NB4 (cell line): Measurements from ENCODE around the gene CDHR2.
"Not testable (repeated sequence)": the region's sequence is repeated elsewhere in the genome, so short reads cannot be mapped to it uniquely, and the experiment has no call there.

Experiments
- DNase-seq: peaks from one replicate; pipeline ENCODE4 v3.0.0; 2010; ENCODE audit warnings: low read depth
- H3K4me3 ChIP-seq: one replicate; pipeline ENCODE4 v1.5.1; 2011; ENCODE audit warnings: mild to moderate bottlenecking, low read depth, low read length, moderate library complexity
- MYC ChIP-seq: IDR thresholded peaks from 2 replicates; pipeline ENCODE4 v1.6.1; 2011; ENCODE audit warnings: low read depth, low read length
- POLR2A ChIP-seq: IDR thresholded peaks from 2 replicates; pipeline ENCODE4 v1.6.1; 2011; ENCODE audit warnings: mild to moderate bottlenecking; ENCODE audit not compliant: insufficient read length; ENCODE audit errors: extremely low read depth
- TF ChIP-seq, protein P1 (sequence below): IDR thresholded peaks from one replicate; pipeline ENCODE4 v1.5.1; 2012; ENCODE audit warnings: low read depth, low read length
- TF ChIP-seq, protein P2 (sequence below): IDR thresholded peaks from 2 replicates; pipeline ENCODE4 v1.6.1; 2011; ENCODE audit warnings: low read depth, low read length

The CDHR2 gene

GRCh38 chr5:176589039-176589769, 40.1 kb downstream of the CDHR2 start:
- TF ChIP-seq MYC = no peak
- no peak for TF ChIP-seq POLR2A
- TF ChIP-seq, protein P1, sequence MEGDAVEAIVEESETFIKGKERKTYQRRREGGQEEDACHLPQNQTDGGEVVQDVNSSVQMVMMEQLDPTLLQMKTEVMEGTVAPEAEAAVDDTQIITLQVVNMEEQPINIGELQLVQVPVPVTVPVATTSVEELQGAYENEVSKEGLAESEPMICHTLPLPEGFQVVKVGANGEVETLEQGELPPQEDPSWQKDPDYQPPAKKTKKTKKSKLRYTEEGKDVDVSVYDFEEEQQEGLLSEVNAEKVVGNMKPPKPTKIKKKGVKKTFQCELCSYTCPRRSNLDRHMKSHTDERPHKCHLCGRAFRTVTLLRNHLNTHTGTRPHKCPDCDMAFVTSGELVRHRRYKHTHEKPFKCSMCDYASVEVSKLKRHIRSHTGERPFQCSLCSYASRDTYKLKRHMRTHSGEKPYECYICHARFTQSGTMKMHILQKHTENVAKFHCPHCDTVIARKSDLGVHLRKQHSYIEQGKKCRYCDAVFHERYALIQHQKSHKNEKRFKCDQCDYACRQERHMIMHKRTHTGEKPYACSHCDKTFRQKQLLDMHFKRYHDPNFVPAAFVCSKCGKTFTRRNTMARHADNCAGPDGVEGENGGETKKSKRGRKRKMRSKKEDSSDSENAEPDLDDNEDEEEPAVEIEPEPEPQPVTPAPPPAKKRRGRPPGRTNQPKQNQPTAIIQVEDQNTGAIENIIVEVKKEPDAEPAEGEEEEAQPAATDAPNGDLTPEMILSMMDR = no peak
- H3K4me3 ChIP-seq = no peak overlapping the region
- DNase-seq = no peak

DNA sequence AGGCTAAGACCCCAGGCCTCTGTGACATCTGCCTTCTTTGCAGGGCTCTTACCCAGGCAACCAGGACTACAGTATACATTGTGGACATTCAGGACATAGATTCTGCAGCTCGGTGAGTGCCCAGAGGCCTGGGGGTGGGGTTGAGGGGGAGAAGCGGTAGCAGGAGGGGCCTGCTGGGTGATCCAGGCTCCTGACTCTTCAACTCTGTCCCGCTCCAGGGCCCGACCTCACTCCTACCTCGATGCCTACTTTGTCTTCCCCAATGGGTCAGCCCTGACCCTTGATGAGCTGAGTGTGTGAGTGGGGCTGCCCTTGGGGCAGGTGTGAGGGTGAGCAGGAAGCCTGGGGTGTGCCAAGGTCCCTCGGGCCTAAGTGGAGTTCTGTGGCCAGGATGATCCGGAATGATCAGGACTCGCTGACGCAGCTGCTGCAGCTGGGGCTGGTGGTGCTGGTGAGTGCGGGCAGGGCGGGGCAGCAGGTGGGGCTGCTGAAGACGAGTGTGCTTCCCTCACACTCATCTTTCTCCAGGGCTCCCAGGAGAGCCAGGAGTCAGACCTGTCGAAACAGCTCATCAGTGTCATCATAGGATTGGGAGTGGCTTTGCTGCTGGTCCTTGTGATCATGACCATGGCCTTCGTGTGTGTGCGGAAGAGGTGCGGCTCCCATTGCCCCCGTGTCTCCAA, 41.0 kb downstream of the CDHR2 start:
- no peak for DNase-seq
- TF ChIP-seq POLR2A = no peak
- no peak for TF ChIP-seq MYC
- TF ChIP-seq, protein P2, sequence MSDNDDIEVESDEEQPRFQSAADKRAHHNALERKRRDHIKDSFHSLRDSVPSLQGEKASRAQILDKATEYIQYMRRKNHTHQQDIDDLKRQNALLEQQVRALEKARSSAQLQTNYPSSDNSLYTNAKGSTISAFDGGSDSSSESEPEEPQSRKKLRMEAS = no peak
- TF ChIP-seq, protein P1 = no peak
- H3K4me3 ChIP-seq = no peak overlapping the region

- H3K4me3 ChIP-seq, DNase-seq: not testable (repeated sequence)
Observed at GRCh38 chr5:176591667-176592066, 42.5 kb downstream of the CDHR2 start.

DNA sequence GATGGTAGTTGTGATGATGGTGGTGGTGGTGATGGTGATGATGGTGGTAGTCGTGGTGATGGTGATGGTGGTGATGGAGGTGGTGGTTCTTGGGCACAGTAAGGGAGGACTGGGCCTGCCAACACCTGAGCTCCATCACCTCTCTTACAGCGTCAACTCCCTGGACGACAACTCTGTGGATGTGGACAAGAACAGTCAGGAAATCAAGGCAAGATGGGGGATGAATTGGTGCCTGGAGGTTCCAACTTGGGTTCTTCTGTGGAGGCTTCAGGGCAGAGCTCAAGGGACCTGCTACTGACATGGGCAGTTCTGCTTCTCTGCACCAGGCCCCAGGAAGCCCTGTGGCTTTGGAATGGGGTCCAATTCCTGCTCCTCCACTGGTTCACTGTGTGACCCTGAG, 43.4 kb downstream of the CDHR2 start:
- TF ChIP-seq POLR2A (no peak), MYC (no peak)
- TF ChIP-seq, protein P1 = no peak
- TF ChIP-seq, protein P2 = no peak
- H3K4me3 ChIP-seq = no peak overlapping the region
- DNase-seq = no peak

GRCh38 chr5:176593273-176593869, 44.2 kb downstream of the CDHR2 start:
- TF ChIP-seq MYC (no peak), POLR2A (no peak)
- TF ChIP-seq, protein P2 = no peak
- TF ChIP-seq, protein P1 = no peak
- no peak overlapping the region for H3K4me3 ChIP-seq
- no peak for DNase-seq

GRCh38 chr5:176594554-176594953, 45.4 kb downstream of the CDHR2 start:
- TF ChIP-seq MYC = no peak
- TF ChIP-seq POLR2A = no peak
- TF ChIP-seq, protein P2 = no peak
- TF ChIP-seq, protein P1 = no peak
- no peak for DNase-seq
- no peak overlapping the region for H3K4me3 ChIP-seq
